Left cardiac atrium (tissue), 4 donors: Measurements from ENCODE around the gene SND1. TPM values are rescaled to one million over a fixed set of nuclear protein-coding genes. Genes with fewer than 3 reads are reported as not detected.

Experiments used
- ATAC-seq, 2 donors: fragments of 200-7000 bp; cut with Tn5 transposase; one replicate each; pipeline ENCODE4 v1.9.1; 2020; ENCODE audit warnings: mild to moderate bottlenecking in 2 of 2, moderate library complexity in 2 of 2
- DNase-seq: peaks from one replicate; pipeline ENCODE4 v3.0.0-alpha.2; 2020
- intact Hi-C, 2 donors: fragments of 100-400 bp; cut with DNase I; formaldehyde crosslinking; loops; one replicate each; pipeline versions ENCODE4 v1.14.1 to v1.15.1; 2022 to 2023
- total RNA-seq, 2 donors: library from RNA; stranded (reverse); fragmentation: NEBNext Ultra II Directional; extraction: Animal tissue kit (Norgen Biotek cat#: 25700); gene quantifications; one replicate each; pipeline ENCODE4 v1.2.1, GENCODE V29; 2021
- donor health status: DM: no; HTN: yes; CAD: no.
- donor health status: DM: no; HTN: yes; CAD: no; lungs with severe emphysema.
- donor health status: DM: yes; HTN: yes; CAD: no.
- donor health status: Dilated cardiomyopathy.

SND1 gene
- total RNA-seq, 2 donors from 2014 or later, result 91.8 to 111 TPM

- no peak for DNase-seq
- intact Hi-C loops, result no loop called here
- no peak for ATAC-seq
Measured at GRCh38 chr7:128071801-128072200, 419.8 kb downstream of the SND1 start.

- no peak for ATAC-seq
- intact Hi-C loops, result no loop called here
Measured at GRCh38 chr7:128073671-128074310, 421.8 kb downstream of the SND1 start.

GRCh38 chr7:128074336-128074735 is 422.3 kb downstream of the SND1 start:
- intact Hi-C loops, result no loop called here
- DNase-seq (no peak), ATAC-seq (no peak)

More at GRCh38 chr7:128073671-128074310, 421.8 kb downstream of the SND1 start:
- DNase-seq, result no peak

- intact Hi-C loops, result no loop called here
- no peak for DNase-seq
Measured at GRCh38 chr7:128074736-128075135, 422.7 kb downstream of the SND1 start.

GRCh38 chr7:128075242-128076095 is 423.5 kb downstream of the SND1 start:
- ATAC-seq (peak in 1 of 2 donors; percentile 31), DNase-seq (no peak)
- intact Hi-C loops, result no loop called here

More at GRCh38 chr7:128074736-128075135, 422.7 kb downstream of the SND1 start:
- ATAC-seq, result no peak

- DNase-seq (no peak), ATAC-seq (no peak)
- intact Hi-C loops, result no loop called here
Measured at GRCh38 chr7:128076196-128076795, 424.3 kb downstream of the SND1 start.

- DNase-seq (peak; percentile 60), ATAC-seq (peak; percentile 5 to 53)
- intact Hi-C loops, result no loop called here
Measured at GRCh38 chr7:128076796-128077271, 424.8 kb downstream of the SND1 start.

- no peak for ATAC-seq
- no peak for DNase-seq
- intact Hi-C loops, result no loop called here
Measured at GRCh38 chr7:128078309-128078708, 426.3 kb downstream of the SND1 start.

- ATAC-seq, result no peak
- intact Hi-C loops, result no loop called here
- DNase-seq, result no peak
Measured at GRCh38 chr7:128080169-128080568, 428.2 kb downstream of the SND1 start.

GRCh38 chr7:128081351-128081750 is 429.4 kb downstream of the SND1 start:
- no peak for DNase-seq
- intact Hi-C loops, result no loop called here
- ATAC-seq, result no peak

GRCh38 chr7:128081808-128082207 is 429.8 kb downstream of the SND1 start:
- intact Hi-C loops, result no loop called here
- no peak for DNase-seq
- ATAC-seq, result no peak

GRCh38 chr7:128082431-128082830 is 430.4 kb downstream of the SND1 start:
- intact Hi-C loops, result no loop called here
- DNase-seq (no peak), ATAC-seq (no peak)

GRCh38 chr7:128084896-128085608 is 433.1 kb downstream of the SND1 start:
- intact Hi-C loops, result no loop called here
- DNase-seq, result peak; percentile 65
- peak; percentile 80 to 85 for ATAC-seq

GRCh38 chr7:128090492-128090891 is 438.5 kb downstream of the SND1 start:
- ATAC-seq (no peak), DNase-seq (no peak)
- intact Hi-C loops, result no loop called here

- intact Hi-C loops, result no loop called here
- no peak for DNase-seq
- ATAC-seq, result no peak
Measured at GRCh38 chr7:128091106-128091505, 439.1 kb downstream of the SND1 start.

- no peak for ATAC-seq
- intact Hi-C loops, result no loop called here
Measured at GRCh38 chr7:128092221-128092620, 440.2 kb downstream of the SND1 start.

GRCh38 chr7:128093614-128094570 is 441.9 kb downstream of the SND1 start:
- peak; percentile 38 for DNase-seq
- intact Hi-C loops, result no loop called here
- peak; percentile 75 to 76 for ATAC-seq

More at GRCh38 chr7:128092221-128092620, 440.2 kb downstream of the SND1 start:
- DNase-seq, result no peak

GRCh38 chr7:128094686-128095085 is 442.7 kb downstream of the SND1 start:
- DNase-seq, result no peak

More at GRCh38 chr7:128094686-128095085, 442.7 kb downstream of the SND1 start:
- intact Hi-C loops, result no loop called here
- ATAC-seq, result no peak
